Head of caudate nucleus (tissue), 42 donors: ENCODE results near the gene PCDHA9.
"Not testable (repeated sequence)": the region's sequence is repeated elsewhere in the genome, so short reads cannot be mapped to it uniquely, and the experiment has no call there.

ENCODE experiments used
- DNase-seq, 42 donors: peaks; one replicate each; pipeline versions ENCODE4 v3.0.0 to v3.0.0-alpha.2; 2020 to 2021; ENCODE audit warnings: mixed read lengths in 7 of 42
- intact Hi-C: fragments of 100-400 bp; cut with DNase I; formaldehyde crosslinking; loops from one replicate; pipeline ENCODE4 v1.15.0; 2022

PCDHA9 gene

DNA sequence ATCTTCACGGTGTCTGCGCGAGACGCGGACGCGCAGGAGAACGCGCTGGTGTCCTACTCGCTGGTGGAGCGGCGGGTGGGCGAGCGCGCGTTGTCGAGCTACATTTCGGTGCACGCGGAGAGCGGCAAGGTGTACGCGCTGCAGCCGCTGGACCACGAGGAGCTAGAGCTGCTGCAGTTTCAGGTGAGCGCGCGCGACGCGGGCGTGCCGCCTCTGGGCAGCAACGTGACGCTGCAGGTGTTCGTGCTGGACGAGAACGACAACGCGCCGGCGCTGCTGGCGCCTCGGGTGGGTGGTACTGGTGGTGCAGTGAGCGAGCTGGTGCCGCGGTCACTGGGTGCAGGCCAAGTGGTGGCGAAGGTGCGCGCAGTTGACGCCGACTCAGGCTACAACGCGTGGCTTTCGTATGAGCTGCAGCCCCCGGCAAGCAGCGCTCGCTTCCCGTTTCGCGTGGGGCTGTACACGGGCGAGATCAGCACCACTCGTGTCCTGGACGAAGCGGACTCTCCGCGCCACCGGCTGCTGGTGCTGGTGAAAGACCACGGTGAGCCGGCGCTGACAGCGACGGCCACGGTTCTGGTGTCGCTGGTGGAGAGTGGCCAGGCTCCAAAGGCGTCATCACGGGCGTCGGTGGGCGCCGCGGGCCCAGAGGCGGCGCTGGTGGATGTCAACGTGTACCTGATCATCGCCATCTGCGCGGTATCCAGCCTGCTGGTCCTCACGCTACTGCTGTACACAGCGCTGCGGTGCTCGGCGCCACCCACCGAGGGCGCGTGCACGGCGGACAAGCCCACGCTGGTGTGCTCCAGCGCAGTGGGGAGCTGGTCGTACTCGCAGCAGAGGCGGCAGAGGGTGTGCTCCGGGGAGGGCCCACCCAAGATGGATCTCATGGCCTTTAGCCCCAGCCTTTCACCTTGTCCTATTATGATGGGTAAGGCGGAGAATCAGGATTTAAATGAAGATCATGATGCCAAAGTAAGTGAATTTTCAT, 18.4 kb upstream of the PCDHA9 start:
- intact Hi-C loops, DNase-seq: not testable (repeated sequence)

DNA sequence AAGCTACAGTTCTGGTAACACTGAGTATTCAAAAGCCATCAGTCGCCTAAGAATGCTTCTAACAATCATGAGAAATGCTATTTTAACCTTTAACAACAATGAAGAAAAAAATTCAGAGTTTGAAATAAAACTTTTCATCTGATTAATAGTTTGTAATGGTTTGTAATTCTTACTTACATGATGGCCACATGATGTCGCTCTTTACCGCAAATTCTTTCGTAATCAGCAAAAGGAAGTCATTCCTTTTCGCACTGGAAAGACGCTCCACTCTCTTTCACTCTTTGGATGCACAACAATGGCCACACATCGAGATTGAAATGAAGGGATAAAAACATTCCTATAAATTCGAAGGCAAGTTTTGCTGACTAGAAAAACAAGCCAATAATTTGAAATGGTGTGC, 14.2 kb upstream of the PCDHA9 start, which contains the start of gene PCDHA7:
PCDHA7 (plus strand) TSS at position 277 of the 400 bp plus-strand sequence; CDS start at position 392, 115 bp downstream.
- intact Hi-C loops, result no loop called here
- DNase-seq, result peak in 3 of 42 donors; percentile 34 to 63 (median 56)

DNA sequence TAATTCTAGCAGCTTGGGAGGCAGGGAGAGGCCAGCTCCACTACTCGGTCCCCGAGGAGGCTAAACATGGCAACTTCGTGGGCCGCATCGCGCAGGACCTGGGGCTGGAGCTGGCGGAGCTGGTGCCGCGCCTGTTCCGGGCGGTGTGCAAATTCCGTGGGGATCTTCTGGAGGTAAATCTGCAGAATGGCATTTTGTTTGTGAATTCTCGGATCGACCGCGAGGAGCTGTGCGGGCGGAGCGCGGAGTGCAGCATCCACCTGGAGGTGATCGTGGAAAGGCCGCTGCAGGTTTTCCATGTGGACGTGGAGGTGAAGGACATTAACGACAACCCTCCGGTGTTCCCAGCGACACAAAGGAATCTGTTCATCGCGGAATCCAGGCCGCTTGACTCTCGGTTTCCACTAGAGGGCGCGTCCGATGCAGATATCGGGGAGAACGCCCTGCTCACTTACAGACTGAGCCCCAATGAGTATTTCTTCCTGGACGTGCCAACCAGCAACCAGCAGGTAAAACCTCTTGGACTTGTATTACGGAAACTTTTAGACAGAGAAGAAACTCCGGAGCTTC, 13.7 kb upstream of the PCDHA9 start:
- intact Hi-C loops, DNase-seq: not testable (repeated sequence)

DNA sequence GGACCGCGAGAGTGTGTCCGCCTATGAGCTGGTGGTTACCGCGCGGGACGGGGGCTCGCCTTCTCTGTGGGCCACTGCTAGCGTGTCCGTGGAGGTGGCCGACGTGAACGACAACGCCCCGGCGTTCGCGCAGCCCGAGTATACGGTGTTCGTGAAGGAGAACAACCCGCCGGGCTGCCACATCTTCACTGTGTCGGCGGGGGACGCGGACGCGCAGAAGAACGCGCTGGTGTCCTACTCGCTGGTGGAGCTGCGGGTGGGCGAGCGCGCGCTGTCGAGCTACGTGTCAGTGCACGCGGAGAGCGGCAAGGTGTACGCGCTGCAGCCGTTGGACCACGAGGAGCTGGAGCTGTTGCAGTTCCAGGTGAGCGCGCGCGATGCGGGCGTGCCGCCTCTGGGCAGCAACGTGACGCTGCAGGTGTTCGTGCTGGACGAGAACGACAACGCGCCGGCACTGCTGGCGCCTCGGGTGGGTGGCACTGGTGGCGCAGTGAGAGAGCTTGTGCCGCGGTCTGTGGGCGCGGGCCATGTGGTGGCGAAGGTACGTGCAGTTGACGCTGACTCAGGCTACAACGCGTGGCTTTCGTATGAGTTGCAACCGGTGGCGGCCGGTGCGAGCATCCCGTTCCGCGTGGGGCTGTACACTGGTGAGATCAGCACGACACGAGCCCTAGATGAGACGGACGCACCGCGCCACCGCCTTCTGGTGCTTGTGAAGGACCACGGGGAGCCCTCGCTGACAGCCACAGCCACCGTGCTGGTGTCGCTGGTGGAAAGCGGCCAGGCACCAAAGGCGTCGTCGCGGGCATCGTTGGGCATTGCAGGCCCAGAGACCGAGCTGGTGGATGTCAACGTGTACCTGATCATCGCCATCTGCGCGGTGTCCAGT, 12.3 kb upstream of the PCDHA9 start:
- intact Hi-C loops, result no loop called here
- DNase-seq, result no peak

DNA sequence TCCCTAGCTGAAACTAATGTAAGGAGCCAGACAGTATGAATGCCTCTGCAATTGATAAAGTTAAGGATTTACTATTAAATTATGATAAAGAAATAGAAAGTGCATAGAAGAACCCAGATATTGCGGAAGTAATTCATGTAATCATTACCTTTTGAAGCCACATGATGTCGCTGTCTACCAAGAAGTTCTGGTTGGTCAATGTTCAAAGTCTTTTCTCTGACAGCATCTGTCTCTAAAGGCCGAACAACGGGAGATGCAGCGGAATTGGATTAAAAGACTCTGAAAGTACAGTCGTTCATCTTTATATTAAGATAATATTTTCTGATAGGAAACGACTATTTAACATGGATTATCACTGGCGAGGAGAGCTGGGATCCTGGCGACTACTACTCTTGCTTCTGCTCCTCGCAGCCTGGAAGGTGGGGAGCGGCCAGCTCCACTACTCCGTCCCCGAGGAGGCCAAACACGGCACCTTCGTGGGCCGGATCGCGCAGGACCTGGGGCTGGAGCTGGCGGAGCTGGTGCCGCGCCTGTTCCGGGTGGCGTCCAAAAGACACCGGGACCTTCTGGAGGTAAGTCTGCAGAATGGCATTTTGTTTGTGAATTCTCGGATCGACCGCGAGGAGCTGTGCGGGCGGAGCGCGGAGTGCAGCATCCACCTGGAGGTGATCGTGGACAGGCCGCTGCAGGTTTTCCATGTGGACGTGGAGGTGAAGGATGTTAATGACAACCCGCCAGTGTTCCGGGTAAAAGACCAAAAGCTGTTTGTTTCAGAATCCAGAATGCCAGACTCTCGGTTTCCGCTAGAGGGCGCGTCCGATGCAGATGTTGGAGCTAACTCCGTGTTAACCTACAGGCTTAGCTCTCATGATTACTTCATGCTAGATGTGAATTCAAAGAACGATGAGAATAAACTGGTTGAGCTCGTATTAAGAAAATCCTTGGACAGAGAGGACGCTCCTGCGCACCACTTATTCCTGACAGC, 6.9 kb upstream of the PCDHA9 start, which contains the start of gene PCDHA8:
PCDHA8 (plus strand) TSS at position 210 of the 985 bp plus-strand sequence; CDS start at position 345, 135 bp downstream.
- intact Hi-C loops, result no loop called here
- DNase-seq, result peak in 17 of 42 donors; percentile 21 to 84 (median 50)

DNA sequence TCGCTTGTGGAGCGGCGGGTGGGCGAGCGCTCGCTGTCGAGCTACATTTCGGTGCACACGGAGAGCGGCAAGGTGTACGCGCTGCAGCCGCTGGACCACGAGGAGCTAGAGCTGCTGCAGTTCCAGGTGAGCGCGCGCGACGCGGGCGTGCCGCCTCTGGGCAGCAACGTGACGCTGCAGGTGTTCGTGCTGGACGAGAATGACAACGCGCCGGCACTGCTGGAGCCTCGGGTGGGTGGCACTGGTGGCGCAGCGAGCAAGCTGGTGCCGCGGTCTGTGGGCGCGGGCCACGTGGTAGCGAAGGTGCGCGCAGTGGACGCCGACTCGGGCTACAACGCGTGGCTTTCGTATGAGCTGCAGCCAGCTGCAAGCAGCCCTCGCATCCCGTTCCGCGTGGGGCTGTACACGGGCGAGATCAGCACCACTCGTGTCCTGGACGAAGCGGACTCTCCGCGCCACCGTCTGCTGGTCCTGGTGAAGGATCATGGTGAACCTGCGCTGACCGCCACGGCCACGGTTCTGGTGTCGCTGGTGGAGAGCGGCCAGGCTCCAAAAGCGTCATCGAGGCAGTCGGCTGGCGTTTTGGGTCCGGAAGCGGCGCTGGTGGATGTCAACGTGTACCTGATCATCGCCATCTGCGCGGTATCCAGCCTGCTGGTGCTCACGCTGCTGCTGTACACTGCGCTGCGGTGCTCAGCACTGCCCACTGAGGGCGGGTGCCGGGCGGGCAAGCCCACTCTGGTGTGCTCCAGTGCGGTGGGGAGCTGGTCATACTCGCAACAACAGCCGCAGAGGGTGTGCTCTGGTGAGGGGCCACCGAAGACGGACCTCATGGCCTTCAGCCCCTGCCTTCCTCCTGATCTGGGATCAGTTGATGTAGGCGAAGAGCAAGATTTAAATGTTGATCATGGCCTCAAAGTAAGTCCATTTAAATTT, 5.1 kb upstream of the PCDHA9 start:
- no peak for DNase-seq
- intact Hi-C loops, result no loop called here

DNA sequence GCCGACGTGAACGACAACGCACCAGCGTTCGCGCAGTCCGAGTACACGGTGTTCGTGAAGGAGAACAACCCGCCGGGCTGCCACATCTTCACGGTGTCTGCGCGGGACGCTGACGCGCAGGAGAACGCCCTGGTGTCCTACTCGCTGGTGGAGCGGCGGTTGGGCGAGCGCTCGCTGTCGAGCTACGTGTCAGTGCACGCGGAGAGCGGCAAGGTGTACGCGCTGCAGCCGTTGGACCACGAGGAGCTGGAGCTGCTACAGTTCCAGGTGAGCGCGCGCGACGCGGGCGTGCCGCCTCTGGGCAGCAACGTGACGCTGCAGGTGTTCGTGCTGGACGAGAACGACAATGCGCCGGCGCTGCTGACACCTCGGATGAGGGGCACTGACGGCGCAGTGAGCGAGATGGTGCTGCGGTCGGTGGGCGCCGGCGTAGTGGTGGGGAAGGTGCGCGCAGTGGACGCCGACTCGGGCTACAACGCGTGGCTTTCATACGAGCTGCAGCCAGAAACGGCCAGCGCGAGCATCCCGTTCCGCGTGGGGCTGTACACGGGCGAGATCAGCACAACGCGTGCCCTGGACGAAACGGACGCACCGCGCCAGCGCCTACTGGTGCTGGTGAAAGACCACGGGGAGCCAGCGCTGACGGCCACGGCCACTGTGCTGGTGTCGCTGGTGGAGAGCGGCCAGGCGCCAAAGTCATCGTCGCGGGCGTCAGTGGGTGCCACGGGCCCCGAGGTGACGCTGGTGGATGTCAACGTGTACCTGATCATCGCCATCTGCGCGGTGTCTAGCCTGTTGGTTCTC, 1.9 kb downstream of the PCDHA9 start:
- DNase-seq, intact Hi-C loops: not testable (repeated sequence)

DNA sequence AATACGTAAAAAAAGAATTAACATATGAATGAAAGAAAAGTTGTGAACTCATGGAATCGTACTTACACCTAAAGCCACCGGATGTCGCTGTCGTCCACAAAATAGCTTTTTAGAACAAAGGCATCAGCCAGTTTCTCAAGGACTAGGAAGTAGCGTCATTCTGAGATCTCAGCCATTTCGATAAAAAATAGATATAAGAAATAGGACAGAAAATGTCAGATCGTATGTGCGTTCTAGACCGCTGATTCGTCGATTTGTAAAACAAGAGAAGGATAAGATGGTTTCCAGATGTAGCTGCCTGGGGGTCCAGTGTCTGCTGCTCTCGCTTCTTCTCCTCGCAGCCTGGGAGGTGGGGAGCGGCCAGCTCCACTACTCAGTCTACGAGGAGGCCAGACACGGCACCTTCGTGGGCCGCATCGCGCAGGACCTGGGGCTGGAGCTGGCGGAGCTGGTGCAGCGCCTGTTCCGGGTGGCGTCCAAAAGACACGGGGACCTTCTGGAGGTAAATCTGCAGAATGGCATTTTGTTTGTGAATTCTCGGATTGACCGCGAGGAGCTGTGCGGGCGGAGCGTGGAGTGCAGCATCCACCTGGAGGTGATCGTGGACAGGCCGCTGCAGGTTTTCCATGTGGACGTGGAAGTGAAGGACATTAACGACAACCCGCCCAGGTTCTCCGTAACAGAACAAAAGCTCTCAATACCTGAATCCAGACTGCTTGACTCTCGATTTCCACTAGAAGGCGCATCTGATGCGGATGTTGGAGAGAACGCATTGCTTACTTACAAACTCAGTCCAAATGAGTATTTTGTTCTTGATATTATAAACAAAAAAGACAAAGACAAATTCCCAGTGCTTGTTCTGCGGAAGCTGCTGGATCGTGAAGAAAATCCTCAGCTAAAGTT, 7.8 kb downstream of the PCDHA9 start, which contains the start of gene PCDHA10:
PCDHA10 (plus strand) TSS at position 126 of the 903 bp plus-strand sequence; CDS start at position 278, 152 bp downstream.
- intact Hi-C loops, result no loop called here
- DNase-seq, result peak in 9 of 42 donors; percentile 20 to 48 (median 38)

DNA sequence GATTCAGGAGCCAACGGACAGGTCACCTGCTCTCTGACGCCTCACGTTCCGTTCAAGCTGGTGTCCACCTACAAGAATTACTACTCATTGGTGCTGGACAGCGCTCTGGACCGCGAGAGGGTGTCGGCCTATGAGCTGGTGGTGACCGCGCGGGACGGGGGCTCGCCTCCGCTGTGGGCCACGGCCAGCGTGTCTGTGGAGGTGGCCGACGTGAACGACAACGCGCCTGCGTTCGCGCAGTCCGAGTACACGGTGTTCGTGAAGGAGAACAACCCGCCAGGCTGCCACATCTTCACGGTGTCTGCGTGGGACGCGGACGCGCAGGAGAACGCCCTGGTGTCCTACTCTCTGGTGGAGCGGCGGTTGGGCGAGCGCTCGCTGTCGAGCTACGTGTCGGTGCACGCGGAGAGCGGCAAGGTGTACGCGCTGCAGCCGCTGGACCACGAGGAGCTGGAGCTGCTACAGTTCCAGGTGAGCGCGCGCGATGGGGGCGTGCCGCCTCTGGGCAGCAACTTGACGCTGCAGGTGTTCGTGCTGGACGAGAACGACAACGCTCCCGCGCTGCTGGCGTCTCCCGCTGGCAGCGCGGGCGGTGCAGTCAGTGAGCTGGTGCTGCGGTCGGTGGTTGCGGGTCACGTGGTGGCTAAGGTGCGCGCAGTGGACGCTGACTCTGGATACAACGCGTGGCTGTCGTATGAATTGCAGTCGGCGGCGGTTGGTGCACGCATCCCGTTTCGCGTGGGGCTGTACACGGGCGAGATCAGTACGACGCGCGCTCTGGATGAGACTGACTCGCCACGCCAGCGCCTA, 9.2 kb downstream of the PCDHA9 start:
- intact Hi-C loops, result no loop called here
- DNase-seq, result no peak

DNA sequence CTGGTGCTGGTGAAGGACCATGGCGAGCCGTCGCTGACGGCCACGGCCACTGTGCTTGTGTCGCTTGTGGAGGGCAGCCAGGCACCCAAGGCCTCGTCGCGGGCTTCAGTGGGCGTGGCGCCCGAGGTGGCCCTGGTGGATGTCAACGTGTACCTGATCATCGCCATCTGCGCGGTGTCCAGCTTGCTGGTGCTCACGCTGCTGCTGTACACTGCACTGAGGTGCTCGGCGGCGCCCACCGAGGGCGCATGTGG, 9.7 kb downstream of the PCDHA9 start:
- intact Hi-C loops, result no loop called here

DNA sequence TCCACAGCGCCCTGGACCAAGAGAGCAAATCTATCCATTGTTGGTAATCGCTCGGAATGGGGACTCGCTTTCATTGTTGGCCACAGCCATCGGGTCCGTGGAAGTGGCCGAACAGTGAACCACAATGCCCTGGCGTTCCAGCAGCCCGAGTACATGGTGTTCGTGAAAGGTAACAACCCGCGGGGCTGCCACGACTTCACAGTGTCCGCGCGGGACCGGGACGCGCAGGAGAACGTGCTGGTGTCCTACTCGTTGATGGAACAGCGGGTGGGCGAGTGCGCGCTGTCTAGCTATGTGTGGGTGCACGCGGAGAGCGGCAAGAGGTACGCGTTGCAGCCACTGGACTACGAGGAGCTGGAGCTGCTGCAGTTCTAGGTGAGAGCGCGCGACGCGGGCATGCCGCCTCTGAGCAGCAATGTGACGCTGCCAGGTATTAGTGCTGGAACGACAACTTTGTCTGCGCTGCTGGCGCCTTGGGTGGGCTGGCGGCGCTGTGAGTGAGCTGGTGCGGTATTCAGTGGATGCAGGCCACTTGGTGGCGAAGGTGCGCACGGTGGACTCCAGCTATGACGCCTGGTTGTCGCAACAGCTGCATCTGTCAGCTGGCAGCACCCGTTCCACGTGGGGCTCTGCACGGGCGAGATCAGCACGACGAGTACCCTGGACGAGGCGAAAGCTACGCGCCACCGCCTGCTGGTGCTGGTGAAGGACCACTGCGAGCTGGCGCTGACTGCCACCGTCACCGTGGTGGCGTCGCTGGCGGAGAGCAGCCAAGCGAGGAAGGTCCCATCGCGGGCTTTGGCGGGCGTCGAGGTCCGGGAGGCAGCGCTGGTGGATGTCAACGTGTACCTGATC, 14.5 kb downstream of the PCDHA9 start:
- no peak for DNase-seq
- intact Hi-C loops, result no loop called here

More for the DNA sequence above, 9.7 kb downstream of the PCDHA9 start:
- DNase-seq, result no peak

DNA sequence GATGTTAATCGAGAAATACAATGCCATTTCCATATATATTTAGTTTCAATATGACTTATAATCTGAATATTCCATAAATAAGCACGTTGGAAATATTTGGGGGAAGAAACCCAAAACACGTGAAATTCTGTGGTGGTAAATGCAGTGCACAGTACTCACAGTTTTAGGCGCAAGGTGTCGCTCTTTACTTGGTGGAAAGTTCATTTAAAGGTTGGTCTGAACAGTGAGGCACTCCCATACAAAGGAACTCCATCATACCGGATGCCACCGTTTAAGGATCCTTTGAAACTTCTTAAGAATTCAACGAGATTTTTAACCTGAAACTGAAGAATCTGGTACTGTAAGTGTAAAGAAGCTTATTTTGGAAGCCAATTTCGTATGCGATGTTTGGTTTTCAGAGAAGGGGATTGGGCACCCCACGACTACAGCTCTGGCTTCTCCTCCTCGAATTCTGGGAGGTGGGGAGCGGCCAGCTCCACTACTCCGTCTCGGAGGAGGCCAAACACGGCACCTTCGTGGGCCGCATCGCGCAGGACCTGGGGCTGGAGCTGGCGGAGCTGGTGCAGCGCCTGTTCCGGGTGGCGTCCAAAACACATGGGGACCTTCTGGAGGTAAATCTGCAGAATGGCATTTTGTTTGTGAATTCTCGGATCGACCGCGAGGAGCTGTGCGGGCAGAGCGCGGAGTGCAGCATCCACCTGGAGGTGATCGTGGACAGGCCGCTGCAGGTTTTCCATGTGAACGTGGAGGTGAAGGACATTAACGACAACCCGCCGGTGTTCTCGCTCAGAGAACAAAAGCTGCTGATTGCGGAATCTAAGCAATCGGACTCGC, 20.8 kb downstream of the PCDHA9 start, which contains the start of gene PCDHA11:
PCDHA11 (plus strand) TSS at position 237 of the 834 bp plus-strand sequence; CDS start at position 384, 147 bp downstream.
- DNase-seq, result peak in 20 of 42 donors; percentile 16 to 65 (median 36)
- intact Hi-C loops, result loop anchor here (5.0 kb wide), 1 partner anchor 173 kb away; no protein-coding TSS in a partner anchor
